Gastroesophageal sphincter (tissue), 4 donors: Measurements from ENCODE around the gene PAX3. TPM values are rescaled to one million over a fixed set of nuclear protein-coding genes. Genes with fewer than 3 reads are reported as not detected.

Source experiments
- ATAC-seq: fragments of 150-250 bp; one replicate; pipeline ENCODE4 v1.9.1; 2016; ENCODE audit warnings: mild to moderate bottlenecking, moderate library complexity
- H3K27ac ChIP-seq, 4 donors: fragments of 200-600 bp; sonication (generic) in 3 of 4; 1 replicate in 3 of 4; 2 replicates in 1 of 4; pipeline ENCODE4 v1.5.1; 2016 to 2019
- H3K27me3 ChIP-seq: fragments of 200-600 bp; sonication (generic); one replicate; pipeline ENCODE4 v1.5.1; 2019
- H3K36me3 ChIP-seq, 2 donors: fragments of 200-600 bp; sonication (generic); one replicate each; pipeline ENCODE4 v1.5.1; 2019; ENCODE audit warnings: control low read depth in 1 of 2
- H3K4me1 ChIP-seq, 3 donors: fragments of 200-600 bp; sonication (generic); 1 replicate in 2 of 3; 2 replicates in 1 of 3; pipeline ENCODE4 v1.5.1; 2016 to 2019; ENCODE audit warnings: control low read depth in 2 of 3
- H3K4me3 ChIP-seq, 2 donors: fragments of 200-600 bp; sonication (generic); one replicate each; pipeline ENCODE4 v1.5.1; 2019; ENCODE audit warnings: mild to moderate bottlenecking in 1 of 2, moderate library complexity in 1 of 2
- H3K9me3 ChIP-seq, 3 donors: fragments of 200-600 bp; sonication (generic); one replicate each; pipeline ENCODE4 v1.5.1; 2017 to 2019; ENCODE audit warnings: control low read depth in 2 of 3
- EP300 ChIP-seq: sonication (generic); formaldehyde crosslinking; IDR thresholded peaks from one replicate; pipeline ENCODE4 v1.6.1; 2017; ENCODE audit warnings: antibody characterized with exemption, mild to moderate bottlenecking
- POLR2A ChIP-seq, 2 donors: fragments of 450-650 bp; IDR thresholded peaks; one replicate each; pipeline ENCODE4 v1.6.1; 2017; ENCODE audit warnings: antibody characterized with exemption in 2 of 2, mild to moderate bottlenecking in 2 of 2, moderate library complexity in 1 of 2
- POLR2AphosphoS5 ChIP-seq: sonication (generic); formaldehyde crosslinking; IDR thresholded peaks from one replicate; pipeline ENCODE4 v1.6.1; 2017; ENCODE audit warnings: antibody characterized with exemption
- WGBS, 2 donors: methylation state at CpG; one replicate each; pipeline ENCODE4 v1.1.5; 2018; ENCODE audit warnings: low coverage in 1 of 2; 5-methylcytosine and 5-hydroxymethylcytosine counted together
- total RNA-seq, 4 donors: library from RNA; depleted of rRNA; stranded (reverse); fragments of >200 nt; gene quantifications; one replicate each; pipeline ENCODE4 v1.1.0, GENCODE V29; 2016
- TF ChIP-seq, protein P1 (sequence below), 4 experiments: fragments of 200-600 bp in 2 of 4; fragments of 450-650 bp in 2 of 4; sonication (generic) in 1 of 4; IDR thresholded peaks; one replicate each; pipeline ENCODE4 v1.5.1; 2017 to 2019; ENCODE audit warnings: antibody characterized with exemption in 4 of 4, mild to moderate bottlenecking in 2 of 4, moderate library complexity in 2 of 4

PAX3 gene
- total RNA-seq, 4 donors from 2014 or later = 0.31 TPM; not detected in 3

DNA sequence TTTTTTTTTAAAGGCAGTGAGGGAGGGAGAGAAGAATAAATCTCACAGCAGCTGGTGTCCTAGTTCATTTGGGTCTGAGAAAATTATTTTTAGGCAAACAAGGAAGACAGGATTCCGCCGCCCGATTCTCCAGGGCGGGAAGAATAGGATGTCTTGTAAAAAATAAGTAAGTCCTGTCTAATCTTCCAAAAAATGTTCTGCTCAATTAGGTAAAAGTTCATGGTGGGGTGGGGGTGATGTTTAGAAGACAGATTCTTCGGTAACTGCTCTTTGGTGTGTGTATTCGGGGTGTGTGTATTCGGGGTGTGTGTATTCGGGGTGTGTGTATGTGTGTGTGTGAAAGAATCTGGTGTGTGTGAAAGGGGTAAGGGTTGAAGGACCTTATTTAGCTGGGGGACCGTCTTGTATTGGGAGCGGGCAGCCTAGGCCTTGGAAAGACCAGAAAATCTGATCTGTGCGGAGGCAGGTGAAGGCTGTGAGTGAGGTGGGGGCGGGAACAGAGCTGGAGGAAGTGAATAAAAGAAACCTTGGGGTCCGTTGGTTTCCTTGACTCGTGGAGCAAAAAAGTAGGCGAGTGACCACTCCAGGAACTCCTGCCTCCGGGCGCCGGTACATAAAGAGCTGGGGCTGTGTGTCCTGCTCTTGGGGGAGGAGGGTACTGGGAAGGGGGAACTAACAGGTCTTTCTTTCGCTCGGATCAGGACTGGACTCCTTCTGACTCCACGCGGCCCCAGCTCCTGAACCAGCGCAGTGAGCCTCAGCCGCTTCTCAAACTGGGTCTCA, 4.4 kb upstream of the PAX3 start:
- Histone ChIP-seq H3K4me1 (peaks cover 0 to 86% (median 34%) of the 10 kb centered on the region in 3 donors), H3K27me3 (peaks cover 100% of the 10 kb centered on the region)
- WGBS, 2 donors = 6 to 11% methylated on average over 12 to 20 of the region's 24 CpGs

DNA sequence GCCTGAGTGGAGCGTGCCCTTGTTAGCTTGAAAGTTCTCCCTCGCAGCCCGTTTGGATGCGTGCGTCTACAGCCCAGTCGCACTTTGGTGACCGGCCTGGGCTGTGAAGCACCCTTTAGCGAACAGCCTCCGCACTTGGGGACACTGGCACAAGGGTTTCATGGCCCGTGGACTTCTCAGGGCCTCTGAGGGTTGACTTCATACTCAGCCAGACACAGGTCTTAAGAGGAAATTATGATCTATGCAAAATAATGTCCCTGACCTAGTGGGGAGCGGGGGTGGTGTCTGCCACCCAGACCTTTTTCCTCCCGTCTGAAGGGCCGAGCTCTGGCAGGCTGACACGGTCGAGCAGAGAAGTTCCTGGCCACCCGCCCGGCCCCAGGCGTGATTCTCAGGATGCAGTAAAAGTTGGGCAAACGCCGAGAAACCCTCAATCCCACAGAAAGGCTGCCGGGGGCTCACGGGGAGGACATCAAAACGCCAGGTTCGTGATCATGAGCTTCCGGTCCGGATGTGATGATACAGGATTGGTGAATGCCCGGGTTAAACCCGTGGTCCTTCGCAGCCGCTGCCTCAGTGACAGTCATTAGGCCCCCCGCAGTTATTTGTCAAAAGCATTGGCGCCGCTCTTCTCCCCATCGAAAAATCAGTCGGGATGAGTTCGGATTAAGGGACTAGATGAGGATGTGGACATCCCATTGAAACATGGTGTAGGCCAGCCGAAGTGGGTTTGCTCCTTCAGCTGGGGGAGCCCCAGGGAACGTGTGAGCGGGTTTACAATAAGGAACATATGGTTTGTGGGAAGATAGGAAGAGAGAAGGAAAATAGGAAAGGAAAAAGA, 3.6 kb upstream of the PAX3 start:
- peaks cover 100% of the 10 kb centered on the region for H3K27me3 ChIP-seq
- TF ChIP-seq EP300 = no peak
- TF ChIP-seq, protein P1, sequence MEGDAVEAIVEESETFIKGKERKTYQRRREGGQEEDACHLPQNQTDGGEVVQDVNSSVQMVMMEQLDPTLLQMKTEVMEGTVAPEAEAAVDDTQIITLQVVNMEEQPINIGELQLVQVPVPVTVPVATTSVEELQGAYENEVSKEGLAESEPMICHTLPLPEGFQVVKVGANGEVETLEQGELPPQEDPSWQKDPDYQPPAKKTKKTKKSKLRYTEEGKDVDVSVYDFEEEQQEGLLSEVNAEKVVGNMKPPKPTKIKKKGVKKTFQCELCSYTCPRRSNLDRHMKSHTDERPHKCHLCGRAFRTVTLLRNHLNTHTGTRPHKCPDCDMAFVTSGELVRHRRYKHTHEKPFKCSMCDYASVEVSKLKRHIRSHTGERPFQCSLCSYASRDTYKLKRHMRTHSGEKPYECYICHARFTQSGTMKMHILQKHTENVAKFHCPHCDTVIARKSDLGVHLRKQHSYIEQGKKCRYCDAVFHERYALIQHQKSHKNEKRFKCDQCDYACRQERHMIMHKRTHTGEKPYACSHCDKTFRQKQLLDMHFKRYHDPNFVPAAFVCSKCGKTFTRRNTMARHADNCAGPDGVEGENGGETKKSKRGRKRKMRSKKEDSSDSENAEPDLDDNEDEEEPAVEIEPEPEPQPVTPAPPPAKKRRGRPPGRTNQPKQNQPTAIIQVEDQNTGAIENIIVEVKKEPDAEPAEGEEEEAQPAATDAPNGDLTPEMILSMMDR (IDR thresholded peaks at IDR 0.05) = no peak
- TF ChIP-seq POLR2A (IDR thresholded peaks at IDR 0.05) = no peak
- no peak for TF ChIP-seq POLR2AphosphoS5

More for the DNA sequence above, 4.4 kb upstream of the PAX3 start:
- H3K36me3 ChIP-seq = no peaks in the 10 kb centered on the region
- no peaks in the 10 kb centered on the region for H3K9me3 ChIP-seq
- H3K27ac ChIP-seq = no peak overlapping the region
- H3K4me3 ChIP-seq = no peak overlapping the region
- TF ChIP-seq, protein P1 (IDR thresholded peaks at IDR 0.05) = no peak
- TF ChIP-seq EP300 (no peak), POLR2AphosphoS5 (no peak), POLR2A (IDR thresholded peaks at IDR 0.05) (no peak)
- ATAC-seq = no peak

DNA sequence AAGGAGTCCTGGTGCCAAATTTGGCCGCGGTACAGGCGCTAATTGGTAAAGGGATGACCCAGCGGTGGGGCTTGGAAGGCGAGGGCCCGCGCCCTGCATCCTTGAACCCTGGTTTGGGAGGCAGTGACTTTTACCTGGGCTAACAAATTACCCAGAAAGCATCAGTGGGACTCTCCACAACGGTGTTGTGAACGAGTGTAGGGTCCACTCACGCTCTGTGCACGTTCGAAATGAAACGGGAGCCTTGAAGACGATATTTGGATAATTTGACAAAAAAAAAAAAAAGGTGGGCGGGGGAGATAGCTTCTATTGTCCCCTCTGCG, 3.0 kb upstream of the PAX3 start:
- Histone ChIP-seq H3K4me1 (peaks cover 0 to 92% (median 40%) of the 10 kb centered on the region in 3 donors), H3K27me3 (peaks cover 100% of the 10 kb centered on the region), H3K27ac (no peak overlapping the region), H3K36me3 (no peaks in the 10 kb centered on the region), H3K4me3 (no peak overlapping the region), H3K9me3 (peaks cover 0 to 3% (median 0%) of the 10 kb centered on the region in 3 donors)
- no peak for ATAC-seq
- WGBS, 2 donors = 6 to 9% methylated on average over 11 to 12 of the region's 16 CpGs
- TF ChIP-seq POLR2A (IDR thresholded peaks at IDR 0.05) (no peak), EP300 (no peak), POLR2AphosphoS5 (no peak)
- TF ChIP-seq, protein P1 (IDR thresholded peaks at IDR 0.05) = no peak

More for the DNA sequence above, 3.6 kb upstream of the PAX3 start:
- no peaks in the 10 kb centered on the region for H3K9me3 ChIP-seq
- 7 to 10% methylated on average over 6 to 24 of the region's 39 CpGs for WGBS, 2 donors
- peaks cover 0 to 92% (median 38%) of the 10 kb centered on the region in 3 donors for H3K4me1 ChIP-seq
- no peak overlapping the region for H3K27ac ChIP-seq
- no peak overlapping the region for H3K4me3 ChIP-seq
- H3K36me3 ChIP-seq = no peaks in the 10 kb centered on the region
- ATAC-seq = no peak

DNA sequence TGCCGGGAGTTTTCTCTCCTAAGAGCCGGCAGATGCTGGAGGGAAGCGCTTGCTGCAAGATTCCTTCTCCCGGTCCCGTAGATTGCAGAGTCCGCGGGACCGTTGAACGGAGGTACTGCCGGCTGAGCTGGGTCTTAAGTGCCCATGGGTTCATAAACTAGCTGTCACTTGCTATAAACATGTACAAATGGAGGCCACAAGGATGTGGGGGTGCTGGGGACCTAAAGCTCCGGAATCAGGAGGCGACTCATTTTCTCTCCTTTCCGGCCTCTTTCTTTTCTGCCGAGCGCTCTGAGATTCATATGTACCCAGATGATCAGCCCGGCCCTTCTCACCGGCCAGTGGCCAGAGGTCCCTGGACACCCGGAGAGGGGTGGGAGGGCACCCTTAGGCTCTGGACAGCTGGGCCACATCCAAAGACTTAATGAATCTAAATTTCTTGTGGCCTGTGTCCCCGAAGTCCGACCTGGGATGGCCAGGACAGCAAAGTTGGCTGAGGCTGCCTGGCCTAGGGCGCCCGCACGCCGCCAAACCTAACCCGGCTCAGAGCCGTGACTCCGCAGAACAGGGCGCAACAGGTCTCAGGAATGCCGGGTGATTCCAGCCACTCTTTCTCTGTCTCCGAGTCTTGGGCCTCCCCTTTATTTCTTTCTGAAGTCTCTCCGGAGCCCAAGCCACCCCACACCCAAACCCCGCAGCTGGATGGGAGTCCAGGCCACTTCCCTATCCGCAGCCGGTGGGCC, 2.4 kb upstream of the PAX3 start:
- no peak for TF ChIP-seq POLR2AphosphoS5
- TF ChIP-seq, protein P1 (IDR thresholded peaks at IDR 0.05) = no peak
- TF ChIP-seq EP300 = no peak
- no peak overlapping the region for H3K4me3 ChIP-seq
- peaks cover 0 to 7% (median 0%) of the 10 kb centered on the region in 3 donors for H3K9me3 ChIP-seq
- H3K36me3 ChIP-seq = no peaks in the 10 kb centered on the region
- H3K27ac ChIP-seq = no peak overlapping the region
- ATAC-seq = no peak
- 6% methylated on average over 7 to 17 of the region's 34 CpGs for WGBS, 2 donors
- H3K27me3 ChIP-seq = peaks cover 100% of the 10 kb centered on the region
- peaks cover 0 to 92% (median 36%) of the 10 kb centered on the region in 3 donors for H3K4me1 ChIP-seq
